ENCODE data around the gene ADSS2. TPM values are rescaled to one million over a fixed set of nuclear protein-coding genes. Genes with fewer than 3 reads are reported as not detected.
"Not testable (repeated sequence)": the region's sequence is repeated elsewhere in the genome, so short reads cannot be mapped to it uniquely, and the experiment has no call there.

The ADSS2 gene
- total RNA-seq (10 to 100 TPM; 23.8 to 42.0 (median 31.7) TPM), polyA plus RNA-seq (10 to 100 TPM; 27.3 to 38.4 (median 30.0) TPM)

GRCh38 chr1:244451539-244451950 is at the start of gene ADSS2:
TSS of gene ADSS2 (minus strand) at chr1:244451909. CDS start at chr1:244451817, 92 bp downstream.
- no peak for DNase-seq
- WGBS, 2 donors = 0 to 1% methylated on average over 45 of the region's 45 CpGs
- Histone ChIP-seq H3K9me3 (no peaks in the 10 kb centered on the region), H3K4me1 (peaks cover 0 to 45% (median 35%) of the 10 kb centered on the region in 4 donors), H3K27ac (peak within 1 kb of the TSS; percentile 93 to 99 (median 97)), H3K4me3 (peak within 1 kb of the TSS; percentile 76 to 94 (median 88)), H3K27me3 (no peaks in the 10 kb centered on the region), H3K36me3 (no peaks in the 10 kb centered on the region)
- intact Hi-C loops (cut with DNase I) = loop anchor here (2.0 to 10.0 kb wide), 3 partner anchors 201 to 1197 kb away; partner anchors contain the start of genes CEP170, DESI2 and SDCCAG8
- TF ChIP-seq POLR2AphosphoS5 (IDR thresholded peaks at IDR 0.05) (peak; percentile 83 to 96 (median 93)), EP300 (IDR thresholded peaks at IDR 0.05) (no peak), POLR2A (IDR thresholded peaks at IDR 0.05) (peak; percentile 75 to 78)

GRCh38 chr1:244500515-244500914 is 48.8 kb upstream of the ADSS2 start:
- H3K36me3 ChIP-seq; H3K4me1 ChIP-seq; H3K27ac ChIP-seq; H3K9me3 ChIP-seq; intact Hi-C loops (cut with DNase I); H3K4me3 ChIP-seq; H3K27me3 ChIP-seq; DNase-seq: not testable (repeated sequence)
- WGBS, 2 donors = 85 to 92% methylated on average over 4 of the region's 4 CpGs

- 75 to 94% methylated on average over 2 of the region's 2 CpGs for WGBS, 2 donors
- H3K4me1 ChIP-seq = not testable (repeated sequence)
These were observed 47.8 kb upstream of the ADSS2 start for GRCh38 chr1:244499484-244499883.

GRCh38 chr1:244497805-244498204 is 46.1 kb upstream of the ADSS2 start:
- DNase-seq = no peak
- intact Hi-C loops (cut with DNase I) = no loop called here
- TF ChIP-seq POLR2AphosphoS5 (IDR thresholded peaks at IDR 0.05) = no peak
- no peak for TF ChIP-seq EP300 (IDR thresholded peaks at IDR 0.05)
- no peak for TF ChIP-seq CTCF (IDR thresholded peaks at IDR 0.05)
- no peak for TF ChIP-seq POLR2A (IDR thresholded peaks at IDR 0.05)
- H3K36me3 ChIP-seq = no peaks in the 10 kb centered on the region
- H3K4me3 ChIP-seq = no peak overlapping the region
- H3K4me1 ChIP-seq = no peaks in the 10 kb centered on the region
- 42 to 80% methylated on average over 1 of the region's 1 CpG for WGBS, 2 donors
- no peak overlapping the region for H3K27ac ChIP-seq
- peaks cover 0 to 5% (median 0%) of the 10 kb centered on the region in 4 donors for H3K9me3 ChIP-seq
- H3K27me3 ChIP-seq = no peaks in the 10 kb centered on the region

More at GRCh38 chr1:244499484-244499883, 47.8 kb upstream of the ADSS2 start:
- H3K36me3 ChIP-seq; DNase-seq; H3K27me3 ChIP-seq; intact Hi-C loops (cut with DNase I); H3K27ac ChIP-seq; H3K9me3 ChIP-seq; H3K4me3 ChIP-seq: not testable (repeated sequence)

- no peak overlapping the region for H3K27ac ChIP-seq
- no peak for TF ChIP-seq EP300 (IDR thresholded peaks at IDR 0.05)
- no peak for TF ChIP-seq CTCF (IDR thresholded peaks at IDR 0.05)
- no peak for TF ChIP-seq POLR2A (IDR thresholded peaks at IDR 0.05)
- TF ChIP-seq POLR2AphosphoS5 (IDR thresholded peaks at IDR 0.05) = no peak
- H3K27me3 ChIP-seq = no peaks in the 10 kb centered on the region
- peaks cover 0 to 5% (median 0%) of the 10 kb centered on the region in 4 donors for H3K9me3 ChIP-seq
- 80 to 93% methylated on average over 1 of the region's 1 CpG for WGBS, 2 donors
- intact Hi-C loops (cut with DNase I) = no loop called here
- H3K4me1 ChIP-seq = no peaks in the 10 kb centered on the region
- no peak overlapping the region for H3K4me3 ChIP-seq
- no peak for DNase-seq
- H3K36me3 ChIP-seq = no peaks in the 10 kb centered on the region
These were observed 44.5 kb upstream of the ADSS2 start for GRCh38 chr1:244496186-244496585.

- Histone ChIP-seq H3K36me3 (no peaks in the 10 kb centered on the region), H3K27me3 (no peaks in the 10 kb centered on the region), H3K4me1 (no peaks in the 10 kb centered on the region), H3K9me3 (no peaks in the 10 kb centered on the region), H3K4me3 (no peak overlapping the region), H3K27ac (no peak overlapping the region)
- TF ChIP-seq POLR2A (IDR thresholded peaks at IDR 0.05) (no peak), EP300 (IDR thresholded peaks at IDR 0.05) (no peak), CTCF (IDR thresholded peaks at IDR 0.05) (no peak), POLR2AphosphoS5 (IDR thresholded peaks at IDR 0.05) (no peak)
- DNase-seq = no peak
- WGBS, 2 donors = 96 to 98% methylated on average over 2 of the region's 2 CpGs
- intact Hi-C loops (cut with DNase I) = no loop called here
These were observed 42.9 kb upstream of the ADSS2 start for GRCh38 chr1:244494653-244495052.

- intact Hi-C loops (cut with DNase I); H3K4me1 ChIP-seq; DNase-seq; H3K9me3 ChIP-seq; H3K4me3 ChIP-seq; H3K27me3 ChIP-seq; H3K36me3 ChIP-seq; H3K27ac ChIP-seq: not testable (repeated sequence)
- 64 to 79% methylated on average over 3 of the region's 3 CpGs for WGBS, 2 donors
These were observed 33.3 kb upstream of the ADSS2 start for GRCh38 chr1:244484971-244485370.
